Measurements from ENCODE around the gene PRRT1.
A peak's percentile ranks its signal among the peaks of the same experiment; 100 is the strongest.

Gene PRRT1

GRCh38 chr6:32183030-32183429, 31.3 kb upstream of the PRRT1 start:
- no peak overlapping the region for H3K4me3 ChIP-seq (replicated peaks; ENCODE audit: low read depth, low read length)
- TF ChIP-seq CTCF (IDR thresholded peaks at IDR 0.05; ENCODE audit: low read depth, low read length, missing control alignments), result no peak
- no peak for DNase-seq (ENCODE audit: extremely low read depth, low read depth)

DNA sequence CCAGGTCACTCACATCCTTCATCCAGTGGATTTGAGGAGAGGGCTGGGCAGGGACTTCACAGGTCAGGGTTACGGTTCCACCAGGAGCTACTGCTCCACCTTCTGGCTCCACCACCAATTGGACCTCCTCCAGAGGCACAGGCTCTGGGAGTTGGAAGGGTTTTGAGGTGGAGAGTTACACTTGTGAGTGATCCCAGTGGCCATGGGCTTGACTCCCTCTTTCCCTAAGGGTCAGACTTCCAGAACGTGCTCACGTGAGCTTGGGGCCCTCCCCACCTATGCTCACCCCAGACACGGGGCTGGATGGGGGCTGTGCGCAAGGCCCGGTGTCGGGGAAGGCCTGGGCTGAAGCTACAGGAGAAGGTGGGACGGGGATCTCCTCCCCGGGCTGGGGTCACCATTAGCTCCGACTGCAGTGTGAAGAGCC, 30.8 kb upstream of the PRRT1 start:
- no peak overlapping the region for H3K4me3 ChIP-seq (replicated peaks; ENCODE audit: low read depth, low read length)
- no peak for TF ChIP-seq CTCF (IDR thresholded peaks at IDR 0.05; ENCODE audit: low read depth, low read length, missing control alignments)
- no peak for DNase-seq (ENCODE audit: extremely low read depth, low read depth)

GRCh38 chr6:32181915-32182529, 30.3 kb upstream of the PRRT1 start:
- DNase-seq (ENCODE audit: extremely low read depth, low read depth), result no peak
- no peak for TF ChIP-seq CTCF (IDR thresholded peaks at IDR 0.05; ENCODE audit: low read depth, low read length, missing control alignments)
- H3K4me3 ChIP-seq (replicated peaks; ENCODE audit: low read depth, low read length), result no peak overlapping the region

DNA sequence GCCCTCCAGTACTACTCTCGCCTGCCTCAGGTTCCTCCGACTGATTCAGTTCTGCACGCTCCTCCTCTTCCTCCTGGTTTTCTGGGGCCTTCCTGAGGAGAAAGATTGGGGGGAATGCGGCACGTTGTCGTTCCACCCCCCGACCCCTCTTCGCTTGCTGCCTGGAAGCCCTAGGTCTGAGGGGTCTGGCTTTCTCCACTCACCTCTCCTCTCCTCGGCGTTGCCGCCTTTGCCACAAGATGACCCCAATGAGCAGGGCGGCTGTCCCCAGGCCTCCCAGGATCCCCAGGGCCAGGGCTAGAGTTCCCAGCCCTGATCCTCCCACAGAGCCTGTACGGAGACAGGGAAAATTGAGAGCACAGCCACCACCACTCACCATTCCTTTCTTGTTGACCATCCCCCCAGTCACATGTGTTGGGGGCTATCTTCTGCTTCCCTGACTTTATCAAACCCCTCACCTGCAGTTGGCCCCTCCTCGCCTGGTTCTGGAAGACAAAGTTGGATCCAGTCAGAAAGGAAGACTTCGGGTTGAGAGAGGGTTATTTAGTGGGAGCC, 29.5 kb upstream of the PRRT1 start:
- TF ChIP-seq CTCF (IDR thresholded peaks at IDR 0.05; ENCODE audit: low read depth, low read length, missing control alignments), result no peak
- no peak overlapping the region for H3K4me3 ChIP-seq (replicated peaks; ENCODE audit: low read depth, low read length)
- no peak for DNase-seq (ENCODE audit: extremely low read depth, low read depth)

DNA sequence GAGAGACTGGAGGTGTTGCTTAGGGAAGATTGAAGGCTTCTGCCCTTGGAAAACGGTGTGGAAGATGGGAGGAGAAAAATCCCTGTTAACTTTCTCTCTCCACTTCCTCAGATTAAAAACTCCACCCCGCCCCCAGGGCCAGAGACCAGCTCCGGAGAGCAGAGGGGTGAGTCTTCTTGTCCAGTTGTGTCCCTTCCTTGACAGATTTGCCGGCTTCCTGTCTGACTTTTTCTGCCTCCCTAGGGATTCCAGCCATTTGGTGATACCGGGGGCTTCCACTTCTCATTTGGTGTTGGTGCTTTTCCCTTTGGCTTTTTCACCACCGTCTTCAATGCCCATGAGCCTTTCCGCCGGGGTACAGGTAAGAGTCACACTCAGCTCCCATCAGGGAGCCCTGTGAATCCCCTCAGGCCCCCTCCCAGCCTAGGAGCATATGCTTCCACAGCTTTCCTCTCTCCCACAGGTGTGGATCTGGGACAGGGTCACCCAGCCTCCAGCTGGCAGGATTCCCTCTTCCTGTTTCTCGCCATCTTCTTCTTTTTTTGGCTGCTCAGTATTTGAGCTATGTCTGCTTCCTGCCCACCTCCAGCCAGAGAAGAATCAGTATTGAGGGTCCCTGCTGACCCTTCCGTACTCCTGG, 28.1 kb upstream of the PRRT1 start:
- no peak for DNase-seq (ENCODE audit: extremely low read depth, low read depth)
- H3K4me3 ChIP-seq (replicated peaks; ENCODE audit: low read depth, low read length), result peak overlapping the region; percentile 90
- TF ChIP-seq CTCF (IDR thresholded peaks at IDR 0.05; ENCODE audit: low read depth, low read length, missing control alignments), result no peak

- no peak for DNase-seq (ENCODE audit: extremely low read depth, low read depth)
- peak overlapping the region; percentile 90 for H3K4me3 ChIP-seq (replicated peaks; ENCODE audit: low read depth, low read length)
- no peak for TF ChIP-seq CTCF (IDR thresholded peaks at IDR 0.05; ENCODE audit: low read depth, low read length, missing control alignments)
Measured at GRCh38 chr6:32178547-32179440, 27.1 kb upstream of the PRRT1 start.

All from HFF-Myc (cell line).